Measurements from ENCODE around the gene SYNGR3.
"Not testable (repeated sequence)": the region's sequence is repeated elsewhere in the genome, so short reads cannot be mapped to it uniquely, and the experiment has no call there.

SYNGR3 gene

GRCh38 chr16:2030036-2030435 lies 40.3 kb downstream of the SYNGR3 start:
- no peak for FAIRE-seq

DNA sequence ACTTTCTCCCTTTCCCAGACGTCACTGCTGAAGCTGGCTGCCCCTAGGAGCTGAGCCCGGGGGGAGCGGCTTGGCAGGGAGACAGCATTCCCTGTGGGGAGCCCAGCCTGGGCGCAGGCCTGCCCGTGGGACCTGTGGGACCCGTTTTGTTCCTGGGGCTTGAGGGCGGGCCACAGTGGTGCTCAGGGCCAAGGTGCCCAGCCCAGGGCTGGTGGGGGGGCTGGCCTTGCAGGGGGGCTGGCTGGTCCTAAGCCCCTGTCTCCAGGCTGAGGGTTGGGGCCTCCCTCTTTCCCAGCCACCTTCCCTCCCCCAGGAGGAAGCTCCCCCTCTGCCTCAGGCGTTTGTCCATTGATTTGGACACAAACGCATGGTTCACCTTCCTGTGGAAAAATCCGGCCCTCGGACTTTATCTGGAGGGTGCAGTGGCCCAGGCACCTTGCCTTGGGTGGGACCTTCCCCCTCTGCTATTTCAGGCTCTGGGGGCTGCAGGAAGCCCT lies 41.4 kb downstream of the SYNGR3 start:
- no peak for FAIRE-seq

- no peak for FAIRE-seq
These were observed 42.7 kb downstream of the SYNGR3 start for GRCh38 chr16:2032285-2033056.

GRCh38 chr16:2033057-2033908 lies 43.5 kb downstream of the SYNGR3 start:
- no peak for FAIRE-seq

DNA sequence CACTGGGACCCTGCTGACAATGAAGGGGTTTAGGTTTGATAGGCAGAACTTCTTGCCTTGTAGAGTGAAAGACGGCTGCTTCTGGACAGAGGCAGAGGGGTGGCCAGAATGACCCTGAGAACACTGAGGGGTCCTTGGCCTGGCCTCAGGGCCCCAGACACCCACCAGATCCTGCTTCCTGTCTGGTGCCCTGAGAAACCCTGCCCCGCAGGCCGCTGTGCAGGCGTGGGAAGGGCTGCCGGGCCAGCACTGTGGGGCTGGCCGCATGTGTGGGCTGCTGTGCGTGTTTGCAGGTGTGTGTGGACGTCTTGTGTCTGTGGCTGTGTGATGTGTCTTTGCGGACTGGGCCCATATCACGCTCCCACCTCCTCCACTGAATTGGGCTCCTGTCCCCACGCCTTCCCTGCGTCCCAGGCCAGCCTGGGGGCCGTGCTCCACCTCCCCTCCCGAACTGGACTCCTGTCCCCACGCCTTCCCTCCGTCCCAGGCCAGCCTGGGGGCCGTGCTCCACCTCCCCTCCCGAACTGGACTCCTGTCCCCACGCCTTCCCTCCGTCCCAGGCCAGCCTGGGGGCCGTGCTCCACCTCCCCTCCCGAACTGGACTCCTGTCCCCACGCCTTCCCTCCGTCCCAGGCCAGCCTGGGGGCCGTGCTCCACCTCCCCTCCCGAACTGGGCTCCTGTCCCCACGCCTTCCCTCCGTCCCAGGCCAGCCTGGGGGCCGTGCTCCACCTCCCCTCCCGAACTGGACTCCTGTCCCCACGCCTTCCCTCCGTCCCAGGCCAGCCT lies 44.3 kb downstream of the SYNGR3 start:
- not testable (repeated sequence) for FAIRE-seq

GRCh38 chr16:2034696-2035430 lies 45.1 kb downstream of the SYNGR3 start:
- no peak for FAIRE-seq

GRCh38 chr16:2035431-2036199 lies 45.8 kb downstream of the SYNGR3 start:
- FAIRE-seq = no peak

DNA sequence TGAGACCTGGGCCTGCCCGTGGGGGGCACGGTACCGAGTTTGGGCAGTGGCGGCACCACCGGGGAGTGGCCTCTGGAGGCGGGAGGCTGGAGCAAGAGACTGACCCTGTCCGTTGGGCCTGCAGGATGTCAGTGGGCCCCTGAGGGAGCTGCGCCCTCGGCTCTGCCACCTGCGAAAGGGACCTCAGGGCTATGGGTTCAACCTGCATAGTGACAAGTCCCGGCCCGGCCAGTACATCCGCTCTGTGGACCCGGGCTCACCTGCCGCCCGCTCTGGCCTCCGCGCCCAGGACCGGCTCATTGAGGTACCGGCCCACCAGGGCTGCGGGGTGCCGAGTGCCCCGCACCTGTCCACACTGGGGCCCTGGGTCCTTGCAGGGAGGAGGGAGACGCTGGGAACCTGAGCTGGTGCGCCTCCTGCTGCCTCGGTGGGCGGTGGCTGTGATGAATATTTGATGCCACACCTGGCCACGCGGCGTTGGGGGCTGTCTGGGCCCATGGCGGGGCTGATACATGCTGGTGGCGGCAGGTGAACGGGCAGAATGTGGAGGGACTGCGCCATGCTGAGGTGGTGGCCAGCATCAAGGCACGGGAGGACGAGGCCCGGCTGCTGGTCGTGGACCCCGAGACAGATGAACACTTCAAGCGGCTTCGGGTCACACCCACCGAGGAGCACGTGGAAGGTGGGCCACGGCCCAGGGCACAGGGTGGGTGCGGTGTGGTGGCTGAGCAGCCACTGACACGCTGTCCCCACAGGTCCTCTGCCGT lies 46.6 kb downstream of the SYNGR3 start:
- FAIRE-seq = no peak

- no peak for FAIRE-seq
These were observed 47.3 kb downstream of the SYNGR3 start for GRCh38 chr16:2037115-2037514.

DNA sequence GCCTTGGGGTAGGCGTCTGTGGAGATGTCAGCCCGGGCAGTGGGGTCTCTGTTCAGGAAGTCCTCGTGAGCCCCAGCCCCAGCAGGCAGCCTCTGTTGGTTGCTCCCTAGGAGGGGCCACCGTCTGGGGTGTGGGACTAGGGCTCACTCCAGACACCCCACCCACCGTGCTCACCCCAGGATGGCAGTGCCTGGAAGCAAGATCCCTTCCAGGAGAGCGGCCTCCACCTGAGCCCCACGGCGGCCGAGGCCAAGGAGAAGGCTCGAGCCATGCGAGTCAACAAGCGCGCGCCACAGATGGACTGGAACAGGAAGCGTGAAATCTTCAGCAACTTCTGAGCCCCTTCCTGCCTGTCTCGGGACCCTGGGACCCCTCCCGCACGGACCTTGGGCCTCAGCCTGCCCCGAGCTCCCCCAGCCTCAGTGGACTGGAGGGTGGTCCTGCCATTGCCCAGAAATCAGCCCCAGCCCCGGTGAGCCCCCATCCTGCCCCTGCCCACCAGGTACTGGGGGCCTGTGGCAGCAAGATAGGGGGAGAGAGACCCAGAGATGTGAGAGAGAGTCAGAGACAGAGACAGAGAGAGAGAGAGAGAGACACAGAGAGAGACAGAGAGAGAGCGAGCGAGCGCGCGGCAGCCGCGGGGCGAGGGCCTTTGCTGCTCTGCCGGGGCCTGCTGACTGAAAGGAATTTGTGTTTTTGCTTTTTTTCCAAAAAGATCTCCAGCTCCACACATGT lies 48.0 kb downstream of the SYNGR3 start:
- FAIRE-seq = no peak

- FAIRE-seq = no peak
These were observed 48.8 kb downstream of the SYNGR3 start for GRCh38 chr16:2038382-2039231.

DNA sequence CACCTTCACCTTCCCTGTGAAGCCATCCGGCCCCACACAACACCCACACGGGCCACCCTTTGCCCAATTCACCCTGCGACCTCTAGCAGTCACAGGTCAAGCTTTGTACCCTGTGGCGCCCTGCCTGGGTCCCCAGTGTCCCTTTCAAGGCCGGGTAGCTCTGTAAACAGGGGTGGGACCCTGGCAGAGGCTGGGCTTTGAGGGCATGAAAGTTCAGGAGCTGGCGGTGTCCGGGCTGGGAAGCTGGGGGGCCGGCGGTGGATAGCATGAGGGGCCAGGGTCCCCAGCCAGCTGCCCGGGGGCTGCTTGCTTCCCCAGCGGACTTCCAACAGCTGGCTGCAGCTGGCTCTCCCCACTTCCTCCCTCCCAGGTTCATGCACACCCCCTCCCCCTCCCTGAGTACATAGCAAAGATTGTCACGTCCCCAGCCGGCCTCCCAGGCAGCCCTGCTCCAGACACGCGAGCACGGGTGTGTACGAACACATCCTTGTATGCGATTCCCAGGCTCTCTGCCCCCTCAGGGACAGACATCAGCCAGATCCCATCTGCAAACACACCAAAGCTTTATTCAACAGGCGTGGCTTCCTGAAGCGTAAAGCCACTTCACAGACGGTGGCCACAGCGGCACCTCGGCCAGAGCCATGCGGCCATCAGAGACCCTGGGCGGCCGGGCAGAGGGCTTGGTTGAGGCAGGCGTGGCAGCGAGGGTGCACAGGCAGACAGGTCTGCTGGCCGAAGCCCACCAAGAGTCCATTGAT lies 49.7 kb downstream of the SYNGR3 start:
- FAIRE-seq = peak; percentile 70

GRCh38 chr16:2040041-2040786 lies 50.4 kb downstream of the SYNGR3 start:
- no peak for FAIRE-seq

DNA sequence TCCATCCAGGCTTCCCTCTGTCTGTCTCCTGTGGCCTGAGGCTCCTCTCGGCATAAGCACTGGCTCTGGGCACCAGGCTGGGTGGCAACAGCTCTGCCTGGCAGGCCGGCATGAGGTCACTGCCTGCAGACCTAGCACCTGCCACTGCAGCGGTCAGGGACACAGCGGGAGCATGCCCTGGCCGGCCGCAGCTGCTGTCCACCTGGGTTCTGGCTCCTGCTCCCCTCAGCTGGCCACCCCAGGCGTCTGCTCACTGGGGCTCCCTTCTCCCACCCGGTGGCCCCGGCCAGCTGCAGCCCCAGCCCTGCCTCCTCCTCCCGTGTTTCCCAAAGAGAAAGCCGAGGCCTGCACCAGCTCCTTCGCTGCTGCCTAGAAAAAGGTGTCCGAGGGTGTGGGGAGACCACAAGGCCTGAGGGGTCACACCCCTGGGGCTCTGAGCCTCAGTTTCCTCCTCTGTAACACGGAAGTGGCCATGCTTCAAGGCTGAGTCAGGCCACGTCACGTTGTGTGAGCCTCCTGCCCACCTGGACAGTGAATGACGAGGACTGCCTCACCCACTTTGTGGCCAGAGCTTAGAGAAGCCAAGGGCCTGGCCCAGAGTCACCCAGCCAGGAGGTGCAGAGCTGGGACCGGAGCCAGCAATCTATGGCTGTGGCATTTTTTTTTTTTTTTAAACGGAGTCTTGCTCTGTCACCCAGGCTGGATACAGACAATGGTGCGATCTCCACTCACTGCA lies 51.2 kb downstream of the SYNGR3 start:
- FAIRE-seq = no peak

GRCh38 chr16:2042171-2042985 lies 52.6 kb downstream of the SYNGR3 start:
- FAIRE-seq = no peak

Data from islet of Langerhans (tissue), 1 donor.